ENCODE results near the gene PCCB. TPM values are rescaled to one million over a fixed set of nuclear protein-coding genes. Genes with fewer than 3 reads are reported as not detected.

PCCB gene
- total RNA-seq, 4 donors from 2014 or later = 12.9 to 42.8 (median 17.2) TPM

- no peaks in the 10 kb centered on the region for H3K27me3 ChIP-seq
- no peaks in the 10 kb centered on the region for H3K4me1 ChIP-seq
- H3K9me3 ChIP-seq = no peaks in the 10 kb centered on the region
- DNase-seq = no peak
- no peak overlapping the region for H3K27ac ChIP-seq
- intact Hi-C loops (cut with DNase I; ENCODE audit: low total_unique reads) = no loop called here
- H3K36me3 ChIP-seq = peaks cover 0 to 3% of the 10 kb centered on the region in 2 donors
- TF ChIP-seq POLR2A (IDR thresholded peaks at IDR 0.05) (no peak), CTCF (IDR thresholded peaks at IDR 0.05) (no peak)
- H3K4me3 ChIP-seq = no peak overlapping the region
Observed at GRCh38 chr3:136336329-136337100, 86.4 kb downstream of the PCCB start.

GRCh38 chr3:136343446-136343845, 93.3 kb downstream of the PCCB start:
- Histone ChIP-seq H3K9me3 (no peaks in the 10 kb centered on the region), H3K4me3 (no peak overlapping the region), H3K4me1 (no peaks in the 10 kb centered on the region), H3K27ac (no peak overlapping the region), H3K27me3 (no peaks in the 10 kb centered on the region), H3K36me3 (peaks cover 0 to 3% of the 10 kb centered on the region in 2 donors)
- TF ChIP-seq POLR2A (IDR thresholded peaks at IDR 0.05) = no peak
- no peak for TF ChIP-seq CTCF (IDR thresholded peaks at IDR 0.05)
- intact Hi-C loops (cut with DNase I; ENCODE audit: low total_unique reads) = no loop called here
- no peak for DNase-seq

- TF ChIP-seq POLR2A (IDR thresholded peaks at IDR 0.05) (no peak), CTCF (IDR thresholded peaks at IDR 0.05) (no peak)
- no peak overlapping the region for H3K4me3 ChIP-seq
- H3K27me3 ChIP-seq = no peaks in the 10 kb centered on the region
- intact Hi-C loops (cut with DNase I; ENCODE audit: low total_unique reads) = no loop called here
- no peaks in the 10 kb centered on the region for H3K36me3 ChIP-seq
- H3K27ac ChIP-seq = peak overlapping the region in 1 of 2 donors; percentile 21
- H3K9me3 ChIP-seq = no peaks in the 10 kb centered on the region
- H3K4me1 ChIP-seq = no peaks in the 10 kb centered on the region
- DNase-seq = peak; percentile 70 to 78
Observed at GRCh38 chr3:136343873-136344555, 93.9 kb downstream of the PCCB start.

- H3K9me3 ChIP-seq = no peaks in the 10 kb centered on the region
- TF ChIP-seq POLR2A (IDR thresholded peaks at IDR 0.05) (no peak), CTCF (IDR thresholded peaks at IDR 0.05) (no peak)
- no peaks in the 10 kb centered on the region for H3K36me3 ChIP-seq
- intact Hi-C loops (cut with DNase I; ENCODE audit: low total_unique reads) = no loop called here
- H3K4me1 ChIP-seq = no peaks in the 10 kb centered on the region
- H3K27ac ChIP-seq = no peak overlapping the region
- H3K4me3 ChIP-seq = no peak overlapping the region
- H3K27me3 ChIP-seq = no peaks in the 10 kb centered on the region
- DNase-seq = no peak
Observed at GRCh38 chr3:136346486-136346885, 96.3 kb downstream of the PCCB start.

GRCh38 chr3:136350132-136350531, 100.0 kb downstream of the PCCB start:
- H3K4me3 ChIP-seq = no peak overlapping the region
- H3K27me3 ChIP-seq = no peaks in the 10 kb centered on the region
- H3K4me1 ChIP-seq = no peaks in the 10 kb centered on the region
- peak; percentile 50 to 69 for DNase-seq
- TF ChIP-seq POLR2A (IDR thresholded peaks at IDR 0.05) = no peak
- no peak for TF ChIP-seq CTCF (IDR thresholded peaks at IDR 0.05)
- no peaks in the 10 kb centered on the region for H3K9me3 ChIP-seq
- H3K36me3 ChIP-seq = no peaks in the 10 kb centered on the region
- intact Hi-C loops (cut with DNase I; ENCODE audit: low total_unique reads) = no loop called here
- peak overlapping the region; percentile 31 to 62 for H3K27ac ChIP-seq
